Spleen (tissue), 7 donors: ENCODE results near the gene ATP11B.

ENCODE experiments used
- POLR2A ChIP-seq, 3 donors: fragments of 450-650 bp; IDR thresholded peaks; one replicate each; pipeline ENCODE4 v1.5.1; 2017; ENCODE audit warnings: antibody characterized with exemption in 3 of 3, mild to moderate bottlenecking in 1 of 3
- TF ChIP-seq, protein P1 (sequence below), 11 experiments: fragments of 200-600 bp in 7 of 11; fragments of 450-650 bp in 4 of 11; sonication (generic) in 4 of 11; IDR thresholded peaks in 8 of 11; conservative IDR thresholded peaks in 3 of 11; 1 replicate in 7 of 11; 2 replicates in 4 of 11; pipeline versions ENCODE4 v1.4.0 to v1.8.0; 2016 to 2021; ENCODE audit warnings: antibody characterized with exemption in 11 of 11, inconsistent platforms in 4 of 11, mild to moderate bottlenecking in 1 of 11
- donor health status: DM: no; HTN: no; CAD: no; lungs with moderate emphysema.
- donor health status: DM: no; HTN: no; CAD: no.
- donor health status: DM: no; HTN: no; CAD: no.

DNA sequence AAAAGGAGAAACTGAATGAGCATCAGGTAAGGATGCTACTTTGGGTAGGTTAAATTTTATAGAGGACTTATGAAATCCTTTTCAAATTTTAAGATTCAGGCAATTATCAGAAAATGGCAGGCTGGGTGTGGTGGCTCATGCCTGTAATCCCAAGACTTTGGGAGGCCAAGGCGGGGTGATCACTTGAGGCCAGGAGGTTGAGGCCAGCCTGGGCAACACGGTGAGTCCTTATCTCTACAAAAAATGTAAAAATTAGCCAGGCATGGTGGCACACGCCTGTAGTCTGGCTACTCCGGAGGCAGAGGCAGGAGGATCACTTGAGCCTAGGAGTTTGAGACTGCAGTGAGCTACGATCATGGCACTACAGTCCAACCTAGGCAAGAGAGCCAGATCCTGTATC lies 163.9 kb downstream of the ATP11B start:
- TF ChIP-seq, protein P1, sequence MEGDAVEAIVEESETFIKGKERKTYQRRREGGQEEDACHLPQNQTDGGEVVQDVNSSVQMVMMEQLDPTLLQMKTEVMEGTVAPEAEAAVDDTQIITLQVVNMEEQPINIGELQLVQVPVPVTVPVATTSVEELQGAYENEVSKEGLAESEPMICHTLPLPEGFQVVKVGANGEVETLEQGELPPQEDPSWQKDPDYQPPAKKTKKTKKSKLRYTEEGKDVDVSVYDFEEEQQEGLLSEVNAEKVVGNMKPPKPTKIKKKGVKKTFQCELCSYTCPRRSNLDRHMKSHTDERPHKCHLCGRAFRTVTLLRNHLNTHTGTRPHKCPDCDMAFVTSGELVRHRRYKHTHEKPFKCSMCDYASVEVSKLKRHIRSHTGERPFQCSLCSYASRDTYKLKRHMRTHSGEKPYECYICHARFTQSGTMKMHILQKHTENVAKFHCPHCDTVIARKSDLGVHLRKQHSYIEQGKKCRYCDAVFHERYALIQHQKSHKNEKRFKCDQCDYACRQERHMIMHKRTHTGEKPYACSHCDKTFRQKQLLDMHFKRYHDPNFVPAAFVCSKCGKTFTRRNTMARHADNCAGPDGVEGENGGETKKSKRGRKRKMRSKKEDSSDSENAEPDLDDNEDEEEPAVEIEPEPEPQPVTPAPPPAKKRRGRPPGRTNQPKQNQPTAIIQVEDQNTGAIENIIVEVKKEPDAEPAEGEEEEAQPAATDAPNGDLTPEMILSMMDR (IDR thresholded peaks at IDR 0.05 in 8 of 11, conservative IDR thresholded peaks at IDR 0.05 in 3 of 11), result no peak
- TF ChIP-seq POLR2A (IDR thresholded peaks at IDR 0.05), result no peak
